HUES64 (cell line): ENCODE measurements around the gene HS3ST3B1.

Source experiments
- H3K27ac ChIP-seq: 2 replicates; pipeline ENCODE4 v1.7.0; 2013; ENCODE audit warnings: low read depth, low read length, inconsistent platforms
- H3K27me3 ChIP-seq: 2 replicates; pipeline ENCODE4 v1.6.1; 2013; ENCODE audit warnings: mild to moderate bottlenecking, low read length; ENCODE audit not compliant: insufficient read depth
- H3K36me3 ChIP-seq: 2 replicates; pipeline ENCODE4 v1.6.1; 2013; ENCODE audit warnings: mild to moderate bottlenecking, low read length; ENCODE audit not compliant: insufficient read depth
- H3K4me1 ChIP-seq: 2 replicates; pipeline ENCODE4 v1.6.1; 2013; ENCODE audit warnings: mild to moderate bottlenecking, low read length, moderate library complexity; ENCODE audit not compliant: insufficient read depth
- H3K4me3 ChIP-seq: 2 replicates; pipeline ENCODE4 v1.5.1; 2013; ENCODE audit warnings: mild to moderate bottlenecking, low read length, moderate library complexity
- H3K9ac ChIP-seq: 2 replicates; pipeline ENCODE4 v1.6.1; 2013; ENCODE audit warnings: mild to moderate bottlenecking, low read depth, low read length
- H3K9me3 ChIP-seq: 2 replicates; pipeline ENCODE4 v1.6.1; 2013; ENCODE audit warnings: low read depth, low read length; ENCODE audit not compliant: insufficient read depth
- WGBS: fragments of 150-250, 120-280 bp; methylation state at CpG from one replicate; pipeline ENCODE4 v1.1.7; 2013; ENCODE audit warnings: missing lambda C conversion rate; 5-methylcytosine and 5-hydroxymethylcytosine counted together

The HS3ST3B1 gene

DNA sequence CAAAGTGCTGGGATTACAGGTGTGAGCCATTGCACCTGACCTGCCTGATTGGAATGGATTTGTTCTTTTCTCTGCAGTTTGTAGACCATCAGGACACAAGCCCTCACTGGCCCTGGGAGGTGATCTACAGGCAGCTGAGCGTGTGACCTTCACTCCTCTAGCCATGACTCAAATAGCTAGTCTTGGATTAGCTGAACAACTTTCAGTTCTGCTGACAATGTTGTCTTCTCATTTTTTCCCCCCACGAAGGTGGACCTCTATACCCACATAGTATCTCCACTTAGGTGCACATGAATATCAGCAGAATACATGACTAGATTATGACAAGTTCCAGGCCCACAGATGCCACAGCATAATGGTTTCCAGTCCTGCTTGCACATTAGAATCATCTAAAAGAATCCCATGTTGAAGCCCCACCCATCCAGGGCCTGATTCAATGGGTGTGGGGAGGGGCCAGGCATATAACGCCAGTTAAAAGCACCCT is 36.8 kb downstream of the HS3ST3B1 start:
- Histone ChIP-seq H3K4me3 (no peak overlapping the region), H3K9ac (no peak overlapping the region), H3K27me3 (no peaks in the 10 kb centered on the region), H3K4me1 (peaks cover 24% of the 10 kb centered on the region), H3K9me3 (no peaks in the 10 kb centered on the region), H3K27ac (no peak overlapping the region), H3K36me3 (no peaks in the 10 kb centered on the region)
- 92% methylated on average over 3 of the region's 3 CpGs for WGBS

DNA sequence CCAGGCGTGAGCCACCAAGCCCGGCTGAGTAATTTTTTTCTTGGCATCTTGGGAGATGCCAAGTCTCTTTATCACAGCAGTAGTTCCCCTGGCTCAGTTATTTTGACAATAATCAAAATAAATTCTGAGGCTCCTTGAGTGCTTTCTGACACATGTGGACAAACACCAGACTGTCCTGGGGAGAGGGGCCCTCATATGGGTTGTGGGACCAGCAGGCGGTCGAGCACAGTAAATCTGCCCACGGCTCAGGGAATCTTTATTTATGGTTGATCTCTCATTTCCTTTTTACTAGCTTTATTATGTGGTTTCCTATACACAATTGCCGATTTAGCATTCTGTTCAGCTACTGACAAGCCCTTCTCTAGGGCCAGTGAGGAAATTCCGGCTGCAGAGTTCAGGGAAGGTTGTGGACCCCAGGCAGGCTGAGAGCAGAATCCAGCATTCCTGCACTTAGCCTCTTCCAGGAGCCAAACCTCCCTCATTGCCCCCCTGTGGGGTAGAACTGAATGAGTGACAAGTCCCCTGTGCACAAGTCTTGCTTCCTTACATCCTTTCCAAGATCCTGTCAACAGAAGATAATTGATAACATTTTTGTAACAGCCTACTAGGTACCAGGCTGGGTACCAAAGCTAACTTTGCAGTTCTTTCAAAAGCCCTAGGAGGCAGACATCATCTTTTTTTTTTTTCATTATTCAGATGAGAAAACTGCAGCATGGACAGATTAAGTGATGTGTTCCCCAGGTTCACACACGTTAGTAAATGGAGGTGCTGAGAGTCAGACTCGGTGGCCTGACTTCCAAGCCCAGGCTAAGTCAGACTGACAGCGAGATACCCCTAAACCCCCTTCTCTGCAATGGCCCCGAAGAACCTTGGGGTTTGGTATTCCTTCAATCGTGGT is 40.2 kb downstream of the HS3ST3B1 start:
- Histone ChIP-seq H3K4me1 (peaks cover 17% of the 10 kb centered on the region), H3K36me3 (no peaks in the 10 kb centered on the region), H3K4me3 (no peak overlapping the region), H3K27ac (no peak overlapping the region), H3K27me3 (no peaks in the 10 kb centered on the region), H3K9me3 (no peaks in the 10 kb centered on the region), H3K9ac (no peak overlapping the region)
- 78% methylated on average over 11 of the region's 12 CpGs for WGBS

DNA sequence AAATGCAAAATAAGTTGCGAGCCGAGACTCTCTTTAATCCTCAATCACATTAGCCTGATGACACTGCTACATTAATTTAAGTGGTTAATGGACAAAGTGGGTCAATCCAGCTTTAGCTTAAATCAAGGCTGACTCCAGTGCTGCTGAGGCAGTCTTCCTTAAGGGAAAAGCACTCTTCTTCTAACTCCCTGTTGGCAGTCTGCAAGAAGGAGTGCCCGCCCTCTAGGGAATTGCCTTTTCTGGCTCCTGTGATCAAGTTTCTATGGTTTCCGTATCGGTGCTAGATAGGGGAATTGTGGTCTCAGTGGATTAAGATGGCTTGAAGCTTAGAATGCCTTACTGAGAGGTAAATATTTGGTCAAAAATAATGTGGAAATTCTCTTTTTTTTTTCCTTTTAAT is 41.0 kb downstream of the HS3ST3B1 start:
- Histone ChIP-seq H3K27ac (no peak overlapping the region), H3K9me3 (no peaks in the 10 kb centered on the region), H3K9ac (no peak overlapping the region), H3K4me3 (no peak overlapping the region), H3K27me3 (no peaks in the 10 kb centered on the region), H3K36me3 (no peaks in the 10 kb centered on the region), H3K4me1 (peaks cover 11% of the 10 kb centered on the region)
- 48% methylated on average over 5 of the region's 5 CpGs for WGBS

DNA sequence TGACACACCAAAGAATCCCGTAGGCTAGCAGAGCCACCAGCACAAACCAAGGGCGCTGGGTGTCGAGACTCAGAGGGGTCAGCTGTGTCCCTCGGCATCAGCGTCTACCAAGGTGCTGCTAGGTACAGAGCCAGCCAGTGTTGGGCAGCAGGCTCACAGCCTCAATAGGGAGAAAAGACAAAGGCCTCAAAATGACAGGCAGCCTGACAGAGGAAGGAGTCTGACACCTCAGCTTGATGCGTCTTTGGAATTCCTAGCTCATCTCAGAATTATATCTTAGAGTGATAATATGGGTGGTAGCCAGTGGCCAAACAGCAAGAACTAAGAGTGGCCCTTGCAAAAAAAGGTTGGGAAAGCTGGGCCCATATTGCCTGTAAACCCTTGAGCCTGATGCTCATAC is 45.9 kb downstream of the HS3ST3B1 start:
- WGBS = 94% methylated on average over 6 of the region's 6 CpGs
- no peak overlapping the region for H3K9ac ChIP-seq
- H3K9me3 ChIP-seq = no peaks in the 10 kb centered on the region
- no peak overlapping the region for H3K27ac ChIP-seq
- H3K4me1 ChIP-seq = 0 out of 2 replicates have a peak, but pooled peaks cover under 1% of the 10 kb centered on the region
- no peaks in the 10 kb centered on the region for H3K27me3 ChIP-seq
- no peaks in the 10 kb centered on the region for H3K36me3 ChIP-seq
- H3K4me3 ChIP-seq = no peak overlapping the region

DNA sequence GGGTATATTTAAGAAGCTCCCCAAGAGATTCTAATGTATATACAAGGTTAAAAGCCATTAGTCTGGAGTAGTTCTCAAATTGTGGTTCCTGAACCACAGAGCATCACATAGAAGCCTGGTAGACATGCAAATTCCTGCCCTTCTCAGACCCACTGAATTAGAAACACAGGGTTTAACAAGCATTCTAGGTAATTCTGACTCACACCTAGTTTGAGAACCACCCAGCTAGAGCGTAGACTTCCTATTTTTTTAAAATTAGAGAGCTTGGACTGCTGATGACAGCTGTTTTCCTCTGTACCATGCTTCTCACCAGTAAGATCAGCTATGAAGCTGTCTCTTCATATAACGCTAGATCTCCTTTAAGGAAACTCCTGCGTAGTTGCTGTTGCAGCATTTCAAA is 50.6 kb downstream of the HS3ST3B1 start:
- WGBS = 92% methylated on average over 3 of the region's 3 CpGs
- Histone ChIP-seq H3K9ac (no peak overlapping the region), H3K27me3 (no peaks in the 10 kb centered on the region), H3K9me3 (no peaks in the 10 kb centered on the region), H3K4me1 (peaks cover 29% of the 10 kb centered on the region), H3K36me3 (no peaks in the 10 kb centered on the region), H3K4me3 (no peak overlapping the region), H3K27ac (no peak overlapping the region)

DNA sequence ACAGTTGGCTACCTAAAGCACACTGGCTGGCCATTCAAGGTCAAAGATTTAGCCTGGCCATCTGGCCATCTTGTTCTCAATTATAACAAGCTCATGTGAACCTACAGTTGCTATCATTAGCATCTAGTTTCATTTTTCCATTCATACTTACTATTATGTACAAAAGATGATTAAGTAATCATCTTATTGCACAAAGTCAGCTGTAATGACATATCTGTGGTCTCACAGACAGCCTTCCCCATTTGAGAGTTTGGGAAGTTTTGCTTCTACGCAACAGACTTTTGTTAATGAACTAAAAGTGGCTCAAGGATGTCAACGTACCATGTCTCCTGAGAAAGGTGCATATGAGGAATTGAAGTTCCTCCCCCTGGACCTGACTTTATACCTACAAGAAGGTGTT is 51.3 kb downstream of the HS3ST3B1 start:
- H3K27me3 ChIP-seq = no peaks in the 10 kb centered on the region

DNA sequence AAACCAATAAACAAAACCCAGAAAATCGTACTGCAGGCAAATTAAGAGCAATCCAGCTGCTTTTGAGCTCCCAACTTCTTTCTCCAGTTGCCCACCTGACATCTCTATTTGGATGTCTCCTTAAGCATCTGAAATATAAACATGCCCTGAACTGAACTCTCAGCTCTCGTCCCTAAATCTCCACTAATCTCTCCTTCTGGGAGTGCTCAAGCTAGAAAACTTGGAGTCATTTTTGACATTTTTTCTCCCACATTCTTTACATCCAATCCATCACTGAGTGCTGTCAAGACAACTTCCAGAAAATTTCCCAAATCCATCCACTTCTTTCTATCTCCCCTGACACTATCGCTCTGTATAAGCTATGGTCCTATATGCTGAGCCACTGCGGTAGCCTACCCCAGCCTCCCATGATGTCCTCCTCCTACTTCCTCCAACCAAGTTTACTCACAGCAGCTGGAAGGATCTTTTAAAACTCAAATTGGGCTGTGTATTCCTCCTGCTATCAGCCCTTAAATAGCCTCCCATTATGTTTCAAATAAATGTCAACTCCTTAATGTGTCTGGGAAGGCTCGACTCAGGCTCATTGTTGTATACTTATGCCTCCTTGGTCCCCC is 53.1 kb downstream of the HS3ST3B1 start:
- H3K9ac ChIP-seq = no peak overlapping the region
- no peaks in the 10 kb centered on the region for H3K9me3 ChIP-seq
- H3K36me3 ChIP-seq = no peaks in the 10 kb centered on the region
- no peak overlapping the region for H3K27ac ChIP-seq
- no peak overlapping the region for H3K4me3 ChIP-seq
- H3K27me3 ChIP-seq = no peaks in the 10 kb centered on the region
- peaks cover 30% of the 10 kb centered on the region for H3K4me1 ChIP-seq
- WGBS = 87% methylated on average over 5 of the region's 5 CpGs

More for the DNA sequence above, 51.3 kb downstream of the HS3ST3B1 start:
- no peaks in the 10 kb centered on the region for H3K36me3 ChIP-seq
- H3K9me3 ChIP-seq = no peaks in the 10 kb centered on the region
- 93% methylated on average over 2 of the region's 2 CpGs for WGBS
- H3K27ac ChIP-seq = no peak overlapping the region
- peaks cover 30% of the 10 kb centered on the region for H3K4me1 ChIP-seq
- H3K9ac ChIP-seq = no peak overlapping the region
- H3K4me3 ChIP-seq = no peak overlapping the region

DNA sequence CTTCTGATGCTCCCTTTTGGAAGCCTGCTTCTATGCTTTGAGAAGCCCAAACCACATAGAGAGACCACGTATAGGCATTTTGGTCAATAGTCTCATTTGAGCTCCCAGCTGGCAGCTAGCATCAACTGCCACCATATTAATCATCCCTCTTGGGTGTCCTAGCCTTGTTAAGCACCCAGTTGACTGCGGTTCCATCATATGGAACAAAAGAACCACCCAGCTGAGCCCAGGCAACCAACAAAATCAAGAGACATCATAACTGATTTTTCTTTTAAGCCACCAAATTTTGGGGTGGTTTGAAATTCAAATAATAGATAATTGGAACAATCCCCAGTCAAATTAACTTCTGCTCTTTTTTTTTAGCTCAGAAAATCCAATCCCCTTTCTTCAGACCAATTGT is 53.9 kb downstream of the HS3ST3B1 start:
- H3K4me1 ChIP-seq = peaks cover 30% of the 10 kb centered on the region
- H3K36me3 ChIP-seq = no peaks in the 10 kb centered on the region
- no peak overlapping the region for H3K9ac ChIP-seq
- WGBS = 92% methylated on average over 2 of the region's 2 CpGs
- no peak overlapping the region for H3K27ac ChIP-seq
- no peaks in the 10 kb centered on the region for H3K9me3 ChIP-seq
- H3K4me3 ChIP-seq = no peak overlapping the region
- no peaks in the 10 kb centered on the region for H3K27me3 ChIP-seq

DNA sequence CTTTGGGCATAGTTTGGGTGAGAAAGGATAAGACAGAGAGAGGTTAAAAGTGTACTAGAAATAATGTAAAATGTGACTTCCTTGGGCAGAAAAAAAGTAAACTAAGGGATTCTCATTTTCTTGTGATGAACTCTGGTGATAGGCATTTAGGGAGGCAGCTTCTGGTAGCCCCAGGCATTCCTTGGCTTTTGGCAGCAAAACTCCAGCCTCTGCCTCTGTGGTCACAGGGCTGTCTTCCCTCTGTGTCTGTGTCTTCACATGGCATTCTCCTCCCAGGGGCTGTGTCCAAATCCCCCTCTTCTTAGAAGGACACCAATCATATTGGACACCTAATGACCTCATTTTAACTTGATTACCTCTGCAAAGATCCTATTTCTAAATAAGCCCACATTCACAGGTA is 54.7 kb downstream of the HS3ST3B1 start:
- H3K9me3 ChIP-seq = no peaks in the 10 kb centered on the region
- peak overlapping the region; percentile 89 for H3K27ac ChIP-seq
- no peak overlapping the region for H3K4me3 ChIP-seq
- H3K27me3 ChIP-seq = no peaks in the 10 kb centered on the region
- no peaks in the 10 kb centered on the region for H3K36me3 ChIP-seq
- no peak overlapping the region for H3K9ac ChIP-seq
- peaks cover 30% of the 10 kb centered on the region for H3K4me1 ChIP-seq

DNA sequence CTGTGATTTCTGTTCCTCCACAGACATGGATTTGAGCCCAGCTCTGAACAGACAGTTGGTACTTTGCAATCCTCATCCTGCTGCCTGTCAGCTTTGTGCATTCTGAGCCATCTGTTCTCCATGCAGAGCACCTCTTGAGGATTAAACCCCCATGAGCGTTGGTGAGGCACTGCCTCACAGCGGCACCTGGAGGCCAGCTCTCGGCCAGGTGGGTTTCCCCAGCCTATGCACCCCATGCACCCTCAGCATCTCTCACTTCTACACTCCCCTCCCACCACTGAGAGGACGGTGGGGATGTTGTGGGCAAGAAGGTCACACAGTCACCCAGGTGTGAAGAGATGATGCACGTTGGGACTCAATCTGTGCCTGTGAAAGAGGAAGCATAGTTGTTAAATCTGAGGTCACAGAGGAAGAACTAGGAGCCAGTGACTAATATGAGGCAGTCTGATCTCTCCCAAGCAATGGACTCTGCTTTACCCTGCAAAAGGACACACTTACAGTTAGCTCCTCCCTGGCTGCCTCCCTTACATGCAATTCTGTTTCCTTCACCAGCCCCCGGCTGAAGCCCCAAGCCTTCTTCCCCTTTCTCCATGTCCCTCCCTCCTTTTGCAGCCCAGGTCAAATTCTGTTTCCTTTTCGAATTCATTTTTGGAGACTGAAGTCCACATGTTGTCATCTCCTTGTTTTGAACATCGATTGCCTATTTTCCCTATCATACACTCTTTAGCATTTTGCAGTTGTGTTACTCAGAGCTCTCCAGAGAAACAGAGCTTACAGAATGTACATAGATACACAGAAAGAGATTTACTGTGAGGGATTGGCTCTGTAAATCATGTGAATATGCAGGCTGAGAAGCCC is 58.5 kb downstream of the HS3ST3B1 start:
- no peak overlapping the region for H3K27ac ChIP-seq
- H3K9me3 ChIP-seq = no peaks in the 10 kb centered on the region
- WGBS = 85% methylated on average over 8 of the region's 8 CpGs
- H3K27me3 ChIP-seq = no peaks in the 10 kb centered on the region
- no peak overlapping the region for H3K9ac ChIP-seq
- no peak overlapping the region for H3K4me3 ChIP-seq
- H3K36me3 ChIP-seq = no peaks in the 10 kb centered on the region
- H3K4me1 ChIP-seq = peaks cover 16% of the 10 kb centered on the region

DNA sequence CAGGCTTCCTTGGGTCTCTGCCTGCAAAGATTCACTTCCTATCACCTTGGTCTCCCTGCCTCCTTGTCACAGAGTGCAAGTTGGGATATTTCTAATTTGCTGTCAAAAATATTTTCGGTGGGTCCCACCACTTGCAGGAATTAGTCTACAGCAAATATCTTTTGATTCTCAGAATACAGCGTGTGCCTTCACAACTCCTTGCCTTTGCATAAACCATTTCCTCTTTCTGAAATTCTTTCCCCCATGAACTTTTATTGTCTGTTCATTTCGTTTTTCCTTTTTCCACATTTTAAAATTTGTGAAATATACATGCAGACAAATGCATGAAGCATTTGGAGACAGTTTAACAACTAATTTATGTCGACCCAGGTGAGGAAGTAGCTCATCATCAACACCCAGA is 60.0 kb downstream of the HS3ST3B1 start:
- WGBS = 90% methylated on average over 4 of the region's 4 CpGs
- no peaks in the 10 kb centered on the region for H3K27me3 ChIP-seq
- no peak overlapping the region for H3K4me3 ChIP-seq
- peaks cover 7% of the 10 kb centered on the region for H3K4me1 ChIP-seq
- no peak overlapping the region for H3K9ac ChIP-seq
- H3K27ac ChIP-seq = no peak overlapping the region
- no peaks in the 10 kb centered on the region for H3K9me3 ChIP-seq
- no peaks in the 10 kb centered on the region for H3K36me3 ChIP-seq
